AG09319 (cell line): ENCODE results near the gene AMZ1.
A peak's percentile ranks its signal among the peaks of the same experiment; 100 is the strongest.

ENCODE experiments used
- DNase-seq: peaks from one replicate; pipeline ENCODE4 v3.0.0-alpha.2; 2010; ENCODE audit warnings: low read depth; ENCODE audit errors: extremely low read depth
- TF ChIP-seq, protein P1 (sequence below): IDR thresholded peaks from 2 replicates; pipeline ENCODE4 v1.5.1; 2011; ENCODE audit warnings: low read depth, mild to moderate bottlenecking, inconsistent platforms, low read length, moderate library complexity

The AMZ1 gene

DNA sequence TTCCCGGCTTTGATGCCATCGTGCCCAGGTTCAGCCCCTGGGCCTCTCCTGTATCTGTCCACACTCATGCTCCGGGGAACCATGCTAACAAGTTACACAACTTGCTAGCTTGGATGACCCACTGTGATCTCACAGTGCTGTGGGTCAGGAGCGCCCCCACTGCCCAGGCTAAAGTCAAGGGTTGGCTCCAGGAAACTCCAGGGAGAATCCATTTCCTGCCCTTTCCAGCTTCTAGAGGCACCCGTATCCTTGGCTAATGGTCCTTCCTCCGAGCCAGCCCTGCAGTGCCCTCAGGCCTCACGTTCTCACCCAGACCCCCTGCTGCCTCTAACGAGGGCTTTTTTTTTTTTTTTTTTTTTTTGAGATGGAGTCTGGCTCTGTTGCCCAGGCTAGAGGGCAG lies 19.5 kb downstream of the AMZ1 start:
- no peak for DNase-seq
- TF ChIP-seq, protein P1, sequence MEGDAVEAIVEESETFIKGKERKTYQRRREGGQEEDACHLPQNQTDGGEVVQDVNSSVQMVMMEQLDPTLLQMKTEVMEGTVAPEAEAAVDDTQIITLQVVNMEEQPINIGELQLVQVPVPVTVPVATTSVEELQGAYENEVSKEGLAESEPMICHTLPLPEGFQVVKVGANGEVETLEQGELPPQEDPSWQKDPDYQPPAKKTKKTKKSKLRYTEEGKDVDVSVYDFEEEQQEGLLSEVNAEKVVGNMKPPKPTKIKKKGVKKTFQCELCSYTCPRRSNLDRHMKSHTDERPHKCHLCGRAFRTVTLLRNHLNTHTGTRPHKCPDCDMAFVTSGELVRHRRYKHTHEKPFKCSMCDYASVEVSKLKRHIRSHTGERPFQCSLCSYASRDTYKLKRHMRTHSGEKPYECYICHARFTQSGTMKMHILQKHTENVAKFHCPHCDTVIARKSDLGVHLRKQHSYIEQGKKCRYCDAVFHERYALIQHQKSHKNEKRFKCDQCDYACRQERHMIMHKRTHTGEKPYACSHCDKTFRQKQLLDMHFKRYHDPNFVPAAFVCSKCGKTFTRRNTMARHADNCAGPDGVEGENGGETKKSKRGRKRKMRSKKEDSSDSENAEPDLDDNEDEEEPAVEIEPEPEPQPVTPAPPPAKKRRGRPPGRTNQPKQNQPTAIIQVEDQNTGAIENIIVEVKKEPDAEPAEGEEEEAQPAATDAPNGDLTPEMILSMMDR, result no peak

GRCh38 chr7:2708041-2708440 lies 20.0 kb downstream of the AMZ1 start:
- no peak for DNase-seq

DNA sequence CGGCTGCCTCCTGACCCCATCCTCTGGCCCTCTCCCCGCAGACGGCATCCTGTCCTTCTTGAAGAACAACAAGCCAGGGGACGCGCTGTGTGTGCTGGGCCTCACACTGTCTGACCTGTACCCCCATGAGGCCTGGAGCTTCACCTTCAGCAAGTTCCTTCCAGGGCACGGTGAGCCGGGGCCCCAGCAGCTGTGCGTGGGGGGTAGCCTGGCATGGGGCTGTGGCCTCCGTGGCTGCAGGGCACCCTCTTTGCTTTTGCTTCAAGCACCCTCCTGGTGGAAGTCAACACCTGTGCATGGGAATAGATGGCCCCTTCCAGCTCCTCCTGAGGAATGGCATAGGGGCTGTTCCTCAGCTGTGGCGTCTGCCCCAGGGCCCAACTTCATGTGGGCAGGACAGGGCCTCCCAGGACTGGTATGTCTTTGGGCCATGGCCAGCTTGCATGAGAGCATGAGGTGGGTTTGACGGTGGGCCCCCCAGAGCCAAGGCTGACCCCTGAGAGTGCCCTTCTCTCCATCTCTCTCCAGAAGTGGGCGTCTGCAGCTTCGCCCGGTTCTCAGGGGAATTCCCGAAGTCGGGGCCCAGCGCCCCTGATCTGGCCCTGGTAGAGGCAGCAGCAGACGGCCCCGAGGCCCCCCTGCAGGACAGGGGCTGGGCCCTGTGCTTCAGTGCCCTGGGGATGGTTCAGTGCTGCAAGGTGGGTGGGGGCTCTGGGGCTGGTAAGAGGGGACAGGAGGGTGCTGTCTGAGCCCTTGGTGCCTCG lies 20.7 kb downstream of the AMZ1 start:
- TF ChIP-seq, protein P1, result no peak
- no peak for DNase-seq

More at GRCh38 chr7:2708041-2708440, 20.0 kb downstream of the AMZ1 start:
- TF ChIP-seq, protein P1, result no peak

GRCh38 chr7:2709553-2710285 lies 21.7 kb downstream of the AMZ1 start:
- no peak for DNase-seq

GRCh38 chr7:2710286-2710655 lies 22.3 kb downstream of the AMZ1 start:
- no peak for DNase-seq
- TF ChIP-seq, protein P1, result no peak

More at GRCh38 chr7:2709553-2710285, 21.7 kb downstream of the AMZ1 start:
- TF ChIP-seq, protein P1, result peak; percentile 84

DNA sequence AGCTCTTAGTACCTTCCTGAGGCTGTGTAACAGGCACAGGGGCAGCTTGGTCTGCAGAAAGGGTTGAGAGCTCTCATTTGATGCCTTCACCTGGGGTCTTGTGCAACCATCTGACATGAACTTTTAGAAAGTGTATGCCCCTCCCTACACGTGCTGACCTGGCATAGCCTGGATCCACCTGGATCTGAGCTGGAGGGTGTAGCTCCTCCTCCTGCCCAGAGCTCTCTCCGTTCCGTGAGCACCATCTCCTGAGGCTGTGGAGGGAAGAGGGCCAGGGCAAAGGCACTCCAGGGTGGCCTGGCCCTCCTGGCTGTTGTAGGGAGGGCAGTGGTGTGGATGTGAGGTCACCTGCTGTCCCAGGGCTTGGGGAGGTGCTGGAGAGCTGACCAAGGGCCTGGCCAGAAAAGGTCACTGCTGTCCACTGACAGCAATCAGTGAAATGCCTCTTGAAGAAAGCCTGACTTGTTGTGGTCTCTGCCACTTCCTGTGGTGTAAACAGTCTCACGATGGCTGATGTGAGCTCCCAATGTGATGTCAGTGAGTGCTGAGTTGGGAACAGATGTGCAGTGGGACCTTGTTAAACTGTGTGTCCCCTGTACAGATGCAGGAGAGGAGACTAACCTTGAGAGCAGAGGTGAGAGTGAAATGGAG lies 23.0 kb downstream of the AMZ1 start:
- DNase-seq, result no peak
- TF ChIP-seq, protein P1, result no peak
